ENCODE data around the gene NPM3.

- TF ChIP-seq CTCF (IDR thresholded peaks at IDR 0.05; ENCODE audit: low read depth, low read length) = no peak
- no peak for TF ChIP-seq EZH2phosphoT487 (IDR thresholded peaks at IDR 0.05; ENCODE audit: low read depth)
These were observed 31.3 kb upstream of the NPM3 start for GRCh38 chr10:101814466-101815071.

Data from OCI-LY3 (cell line).